ENCODE data around the gene LPP.

Gene LPP

GRCh38 chr3:188196232-188196990 lies 42.5 kb downstream of the LPP start:
- peak; percentile 53 for DNase-seq (ENCODE audit: low spot score)

DNA sequence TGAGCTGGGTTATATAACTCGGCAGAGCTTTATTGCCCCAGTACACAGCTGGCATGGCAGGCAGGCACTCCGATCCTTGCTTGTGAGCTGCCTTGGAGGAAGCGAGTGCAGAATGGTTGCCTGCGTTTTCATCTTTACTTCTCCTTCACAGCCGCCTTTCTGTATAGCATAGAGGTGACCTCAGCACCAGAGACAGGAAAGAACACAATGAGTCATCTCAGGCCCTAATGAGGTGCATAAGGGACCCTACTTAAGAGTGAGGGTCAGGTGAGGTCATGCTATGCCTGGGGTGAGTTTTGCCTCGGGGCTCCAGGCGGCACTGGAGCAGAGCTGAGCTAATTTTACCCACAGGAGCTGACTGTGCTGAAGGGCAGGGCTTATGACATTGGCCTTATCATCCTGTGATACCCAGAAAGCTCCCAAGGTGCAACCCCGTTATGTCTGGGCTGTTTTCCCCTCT lies 43.5 kb downstream of the LPP start:
- no peak for DNase-seq (ENCODE audit: low spot score)

DNA sequence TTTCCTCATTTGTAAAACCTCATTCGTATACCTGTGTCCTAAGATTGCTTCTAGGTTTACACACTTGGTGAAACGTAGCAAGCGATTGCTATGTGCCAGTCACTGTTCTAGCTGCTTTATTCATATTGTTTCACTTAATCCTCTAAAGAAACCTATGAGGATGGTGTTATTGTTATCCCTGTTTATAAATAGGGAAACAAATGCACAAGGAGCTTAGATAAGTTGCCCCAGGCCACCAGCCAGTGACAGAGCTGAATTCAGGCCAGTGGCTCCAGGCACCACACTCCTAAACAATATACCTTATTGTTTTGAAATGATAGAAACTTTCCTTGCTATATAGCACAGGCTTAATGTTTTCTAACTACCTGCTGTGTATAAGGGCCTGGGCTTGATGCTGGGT lies 44.0 kb downstream of the LPP start:
- no peak for DNase-seq (ENCODE audit: low spot score)

- DNase-seq (ENCODE audit: low spot score), result no peak
Observed at GRCh38 chr3:188198760-188199327, 44.9 kb downstream of the LPP start.

- no peak for DNase-seq (ENCODE audit: low spot score)
Observed at GRCh38 chr3:188199386-188199785, 45.4 kb downstream of the LPP start.

GRCh38 chr3:188200481-188200880 lies 46.5 kb downstream of the LPP start:
- no peak for DNase-seq (ENCODE audit: low spot score)

GRCh38 chr3:188202358-188203138 lies 48.6 kb downstream of the LPP start:
- DNase-seq (ENCODE audit: low spot score), result no peak

DNA sequence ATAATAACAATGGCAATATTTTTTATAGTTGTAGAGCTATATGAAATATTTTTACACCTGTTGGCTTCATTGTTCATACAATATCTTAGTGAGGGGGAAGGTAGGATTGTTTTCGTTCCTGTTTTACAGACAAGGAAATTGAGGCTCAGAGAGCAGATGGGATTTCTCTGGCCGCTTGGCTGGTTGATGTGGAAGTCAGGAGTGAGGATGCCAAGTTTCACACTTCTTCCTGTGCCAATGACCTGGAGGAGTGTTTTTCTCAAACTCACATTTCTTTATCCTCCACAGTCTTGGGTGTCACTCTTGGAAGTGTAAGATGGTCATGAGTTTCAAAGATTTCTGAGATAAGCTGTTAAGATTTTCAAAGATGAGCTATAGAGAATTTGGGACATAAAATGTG lies 50.6 kb downstream of the LPP start:
- no peak for DNase-seq (ENCODE audit: low spot score)

GRCh38 chr3:188205992-188206416 lies 52.0 kb downstream of the LPP start:
- no peak for DNase-seq (ENCODE audit: low spot score)

- no peak for DNase-seq (ENCODE audit: low spot score)
Observed at GRCh38 chr3:188206787-188207186, 52.8 kb downstream of the LPP start.

GRCh38 chr3:188207941-188208515 lies 54.1 kb downstream of the LPP start:
- no peak for DNase-seq (ENCODE audit: low spot score)

DNA sequence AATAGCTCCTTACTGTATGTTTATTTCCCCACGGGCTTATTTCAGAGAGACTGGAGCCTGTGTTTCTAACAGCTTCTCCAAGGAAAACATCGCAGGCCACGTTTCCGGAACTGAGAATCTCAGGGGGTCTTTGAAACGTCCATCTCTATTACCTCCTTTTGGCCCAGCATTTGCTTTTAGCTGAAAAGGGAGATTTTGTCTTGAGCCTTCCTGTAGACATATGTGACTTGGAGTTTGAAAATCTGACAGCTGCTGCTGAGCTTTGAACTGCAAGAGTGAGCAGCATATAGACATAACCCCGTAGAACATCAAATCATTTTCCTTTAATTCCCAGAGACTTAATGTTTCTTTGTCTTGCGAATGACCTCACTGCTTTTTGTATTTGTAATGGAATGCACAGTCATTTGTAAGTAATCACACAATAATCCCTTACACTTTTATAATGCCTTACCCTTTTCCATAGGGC lies 54.6 kb downstream of the LPP start:
- DNase-seq (ENCODE audit: low spot score), result no peak

DNA sequence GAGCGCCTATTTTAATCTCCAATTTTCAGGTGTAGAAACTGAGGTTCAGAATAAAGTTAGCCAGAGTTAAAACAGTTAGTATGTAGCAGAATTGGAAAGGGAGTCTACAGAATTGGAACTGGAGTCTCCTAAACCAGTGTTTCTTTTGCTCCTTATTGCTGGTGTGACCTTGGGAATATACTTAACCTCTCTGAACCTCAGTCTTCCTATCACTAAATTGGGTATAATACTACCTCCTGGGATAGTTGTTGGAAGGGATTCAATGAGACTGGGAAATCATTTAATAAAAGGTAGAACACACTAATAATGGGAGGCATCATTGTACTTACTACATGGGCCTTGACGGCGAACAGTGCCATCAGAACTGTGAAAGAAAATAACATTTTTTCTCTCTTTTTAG lies 55.1 kb downstream of the LPP start:
- no peak for DNase-seq (ENCODE audit: low spot score)

- no peak for DNase-seq (ENCODE audit: low spot score)
Observed at GRCh38 chr3:188209740-188210139, 55.8 kb downstream of the LPP start.

DNA sequence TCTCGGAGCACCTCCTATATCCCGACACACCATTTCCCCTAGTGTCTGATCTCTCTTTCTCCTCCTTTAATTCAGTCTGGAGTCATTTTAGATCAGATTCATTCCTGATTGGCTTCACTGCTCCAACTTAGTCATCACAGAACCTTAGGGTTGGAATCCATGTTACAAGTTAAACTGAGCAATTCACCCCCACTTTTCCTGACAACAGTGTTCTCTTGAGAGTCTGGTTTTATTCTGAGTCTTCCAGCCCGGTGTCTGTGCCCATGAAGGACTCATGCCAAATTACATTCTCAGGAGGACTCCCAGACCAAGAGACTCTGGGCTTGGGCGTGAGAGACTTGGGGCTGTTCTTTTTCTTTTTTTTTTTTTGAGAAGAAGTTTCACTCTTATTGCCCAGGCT lies 57.5 kb downstream of the LPP start:
- DNase-seq (ENCODE audit: low spot score), result no peak

DNA sequence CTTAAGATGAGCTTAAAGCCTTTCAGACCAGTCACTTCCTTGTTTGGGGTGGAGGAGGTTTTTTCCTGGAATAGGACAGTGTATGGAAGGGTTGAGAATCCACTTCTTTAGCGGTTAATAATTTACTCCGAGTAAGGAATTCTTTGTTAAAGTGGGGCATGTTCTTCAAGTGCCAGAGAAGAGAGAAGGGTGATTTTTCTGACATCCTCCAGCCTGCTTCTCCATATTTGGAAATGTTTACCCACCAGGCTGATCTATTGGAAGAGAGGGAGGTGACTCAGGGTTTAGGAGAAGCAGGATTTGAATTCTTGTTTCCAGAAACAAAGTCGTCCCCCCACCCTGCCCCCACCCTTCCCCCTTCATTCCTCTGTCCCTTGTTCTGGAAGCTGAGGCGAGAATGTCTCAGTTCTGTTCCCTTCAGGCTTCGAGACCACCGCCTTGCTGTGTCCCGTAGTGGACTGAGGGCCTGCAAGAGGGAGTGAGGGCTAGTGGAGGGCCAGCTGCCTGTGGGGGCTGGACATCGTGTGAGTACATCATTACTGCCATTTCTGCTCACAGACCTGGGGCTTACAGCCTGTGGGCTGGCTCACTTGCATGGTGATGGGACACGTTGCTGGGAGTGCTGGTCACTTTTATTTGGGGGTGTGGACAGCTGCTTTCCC lies 58.5 kb downstream of the LPP start:
- DNase-seq (ENCODE audit: low spot score), result peak; percentile 58

- no peak for DNase-seq (ENCODE audit: low spot score)
Observed at GRCh38 chr3:188214442-188214841, 60.5 kb downstream of the LPP start.

DNA sequence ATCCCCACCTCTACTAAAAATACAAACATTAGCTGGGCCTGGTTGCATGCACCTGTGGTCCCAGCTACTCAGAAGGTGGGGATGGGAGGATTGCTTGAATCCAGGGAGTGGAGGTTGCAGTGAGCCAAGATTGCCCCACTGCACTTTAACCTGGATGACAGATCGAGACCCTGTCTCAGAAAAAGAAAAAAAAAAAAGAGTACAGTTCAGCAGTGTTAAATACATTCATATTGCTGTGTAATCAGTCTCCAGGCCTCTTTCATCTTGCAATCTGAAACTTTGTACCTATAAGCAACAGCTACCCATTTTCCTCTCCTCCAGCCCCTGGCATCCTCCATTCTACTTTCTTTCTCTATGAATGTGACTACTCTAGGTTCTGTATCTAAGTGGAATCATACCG lies 61.2 kb downstream of the LPP start:
- no peak for DNase-seq (ENCODE audit: low spot score)

- no peak for DNase-seq (ENCODE audit: low spot score)
Observed at GRCh38 chr3:188217011-188217463, 63.1 kb downstream of the LPP start.

- DNase-seq (ENCODE audit: low spot score), result no peak
Observed at GRCh38 chr3:188217726-188218125, 63.8 kb downstream of the LPP start.

GRCh38 chr3:188218603-188219002 lies 64.6 kb downstream of the LPP start:
- DNase-seq (ENCODE audit: low spot score), result no peak

- DNase-seq (ENCODE audit: low spot score), result no peak
Observed at GRCh38 chr3:188219147-188219546, 65.2 kb downstream of the LPP start.

All from hepatic stellate cell (primary cell).